ENCODE measurements around the gene SLC25A11.

SLC25A11 gene

GRCh38 chr17:4969551-4970173 lies 29.8 kb upstream of the SLC25A11 start:
- Histone ChIP-seq H3K4me1 (ENCODE audit: insufficient read depth, insufficient read length) (peaks cover 9% of the 10 kb centered on the region), H3K27me3 (ENCODE audit: insufficient read depth, insufficient read length) (peaks cover 3% of the 10 kb centered on the region), H3K9ac (ENCODE audit: insufficient read length, low read depth) (peak overlapping the region; percentile 95), H3K9me3 (ENCODE audit: insufficient read depth, low read length) (no peaks in the 10 kb centered on the region), H3K36me3 (ENCODE audit: insufficient read depth, insufficient read length, low read length) (peaks cover 49% of the 10 kb centered on the region), H3K4me3 (ENCODE audit: insufficient read length, low read depth) (peak overlapping the region; percentile 91)
- no peak for DNase-seq (ENCODE audit: low read depth, low spot score)
- no peak for TF ChIP-seq ZNF274 (IDR thresholded peaks at IDR 0.05; ENCODE audit: low read depth, low read length)
- TF ChIP-seq SUZ12 (IDR thresholded peaks at IDR 0.05; ENCODE audit: extremely low read depth, insufficient read depth, insufficient read length), result no peak
- no peak for TF ChIP-seq YY1 (IDR thresholded peaks at IDR 0.05; ENCODE audit: insufficient read depth, insufficient read length)

- peaks cover 9% of the 10 kb centered on the region for H3K4me1 ChIP-seq (ENCODE audit: insufficient read depth, insufficient read length)
- H3K27me3 ChIP-seq (ENCODE audit: insufficient read depth, insufficient read length), result no peaks in the 10 kb centered on the region
- H3K36me3 ChIP-seq (ENCODE audit: insufficient read depth, insufficient read length, low read length), result peaks cover 44% of the 10 kb centered on the region
- no peaks in the 10 kb centered on the region for H3K9me3 ChIP-seq (ENCODE audit: insufficient read depth, low read length)
- peak overlapping the region; percentile 91 for H3K4me3 ChIP-seq (ENCODE audit: insufficient read length, low read depth)
- TF ChIP-seq ZNF274 (IDR thresholded peaks at IDR 0.05; ENCODE audit: low read depth, low read length) (no peak), YY1 (IDR thresholded peaks at IDR 0.05; ENCODE audit: insufficient read depth, insufficient read length) (no peak), SUZ12 (IDR thresholded peaks at IDR 0.05; ENCODE audit: extremely low read depth, insufficient read depth, insufficient read length) (no peak)
- no peak for DNase-seq (ENCODE audit: low read depth, low spot score)
- H3K9ac ChIP-seq (ENCODE audit: insufficient read length, low read depth), result peak overlapping the region; percentile 95
Measured at GRCh38 chr17:4969047-4969550, 29.3 kb upstream of the SLC25A11 start.

- Histone ChIP-seq H3K27me3 (ENCODE audit: insufficient read depth, insufficient read length) (no peaks in the 10 kb centered on the region), H3K36me3 (ENCODE audit: insufficient read depth, insufficient read length, low read length) (peaks cover 43% of the 10 kb centered on the region), H3K9me3 (ENCODE audit: insufficient read depth, low read length) (no peaks in the 10 kb centered on the region), H3K4me1 (ENCODE audit: insufficient read depth, insufficient read length) (peaks cover 9% of the 10 kb centered on the region), H3K9ac (ENCODE audit: insufficient read length, low read depth) (peak overlapping the region; percentile 95), H3K4me3 (ENCODE audit: insufficient read length, low read depth) (peak overlapping the region; percentile 91)
- no peak for TF ChIP-seq SUZ12 (IDR thresholded peaks at IDR 0.05; ENCODE audit: extremely low read depth, insufficient read depth, insufficient read length)
- no peak for TF ChIP-seq YY1 (IDR thresholded peaks at IDR 0.05; ENCODE audit: insufficient read depth, insufficient read length)
- no peak for TF ChIP-seq ZNF274 (IDR thresholded peaks at IDR 0.05; ENCODE audit: low read depth, low read length)
- DNase-seq (ENCODE audit: low read depth, low spot score), result no peak
Measured at GRCh38 chr17:4968486-4969046, 28.7 kb upstream of the SLC25A11 start.

- no peaks in the 10 kb centered on the region for H3K27me3 ChIP-seq (ENCODE audit: insufficient read depth, insufficient read length)
- TF ChIP-seq ZNF274 (IDR thresholded peaks at IDR 0.05; ENCODE audit: low read depth, low read length) (no peak), YY1 (IDR thresholded peaks at IDR 0.05; ENCODE audit: insufficient read depth, insufficient read length) (peak; percentile 82), SUZ12 (IDR thresholded peaks at IDR 0.05; ENCODE audit: extremely low read depth, insufficient read depth, insufficient read length) (no peak)
- H3K4me1 ChIP-seq (ENCODE audit: insufficient read depth, insufficient read length), result peaks cover 9% of the 10 kb centered on the region
- H3K4me3 ChIP-seq (ENCODE audit: insufficient read length, low read depth), result peak within 1 kb of the TSS; percentile 91
- peak; percentile 91 for DNase-seq (ENCODE audit: low read depth, low spot score)
- no peaks in the 10 kb centered on the region for H3K9me3 ChIP-seq (ENCODE audit: insufficient read depth, low read length)
- H3K9ac ChIP-seq (ENCODE audit: insufficient read length, low read depth), result peak within 1 kb of the TSS; percentile 95
- H3K36me3 ChIP-seq (ENCODE audit: insufficient read depth, insufficient read length, low read length), result peaks cover 39% of the 10 kb centered on the region
Measured at GRCh38 chr17:4967539-4968485, 28.0 kb upstream of the SLC25A11 start, which contains the start of gene SPAG7. Gene SPAG7 (minus strand): TSS chr17:4967817. CDS start chr17:4967804, 13 bp downstream.

- Histone ChIP-seq H3K9me3 (ENCODE audit: insufficient read depth, low read length) (no peaks in the 10 kb centered on the region), H3K9ac (ENCODE audit: insufficient read length, low read depth) (peak overlapping the region; percentile 95), H3K36me3 (ENCODE audit: insufficient read depth, insufficient read length, low read length) (peaks cover 33% of the 10 kb centered on the region), H3K27me3 (ENCODE audit: insufficient read depth, insufficient read length) (no peaks in the 10 kb centered on the region), H3K4me3 (ENCODE audit: insufficient read length, low read depth) (peak overlapping the region; percentile 91), H3K4me1 (ENCODE audit: insufficient read depth, insufficient read length) (peaks cover 9% of the 10 kb centered on the region)
- peak; percentile 95 for DNase-seq (ENCODE audit: low read depth, low spot score)
- TF ChIP-seq YY1 (IDR thresholded peaks at IDR 0.05; ENCODE audit: insufficient read depth, insufficient read length) (no peak), SUZ12 (IDR thresholded peaks at IDR 0.05; ENCODE audit: extremely low read depth, insufficient read depth, insufficient read length) (no peak), ZNF274 (IDR thresholded peaks at IDR 0.05; ENCODE audit: low read depth, low read length) (no peak)
Measured at GRCh38 chr17:4966844-4967538, 27.1 kb upstream of the SLC25A11 start.

GRCh38 chr17:4965311-4965986 lies 25.6 kb upstream of the SLC25A11 start:
- Histone ChIP-seq H3K27me3 (ENCODE audit: insufficient read depth, insufficient read length) (no peaks in the 10 kb centered on the region), H3K9me3 (ENCODE audit: insufficient read depth, low read length) (no peaks in the 10 kb centered on the region), H3K36me3 (ENCODE audit: insufficient read depth, insufficient read length, low read length) (peaks cover 25% of the 10 kb centered on the region), H3K9ac (ENCODE audit: insufficient read length, low read depth) (no peak overlapping the region), H3K4me3 (ENCODE audit: insufficient read length, low read depth) (no peak overlapping the region), H3K4me1 (ENCODE audit: insufficient read depth, insufficient read length) (peaks cover 9% of the 10 kb centered on the region)
- TF ChIP-seq ZNF274 (IDR thresholded peaks at IDR 0.05; ENCODE audit: low read depth, low read length) (no peak), SUZ12 (IDR thresholded peaks at IDR 0.05; ENCODE audit: extremely low read depth, insufficient read depth, insufficient read length) (no peak), YY1 (IDR thresholded peaks at IDR 0.05; ENCODE audit: insufficient read depth, insufficient read length) (no peak)
- DNase-seq (ENCODE audit: low read depth, low spot score), result no peak

All from NT2/D1 (cell line).